ENCODE measurements around the gene FAM171A1.
"Not testable (repeated sequence)": the region's sequence is repeated elsewhere in the genome, so short reads cannot be mapped to it uniquely, and the experiment has no call there.

Gene FAM171A1

DNA sequence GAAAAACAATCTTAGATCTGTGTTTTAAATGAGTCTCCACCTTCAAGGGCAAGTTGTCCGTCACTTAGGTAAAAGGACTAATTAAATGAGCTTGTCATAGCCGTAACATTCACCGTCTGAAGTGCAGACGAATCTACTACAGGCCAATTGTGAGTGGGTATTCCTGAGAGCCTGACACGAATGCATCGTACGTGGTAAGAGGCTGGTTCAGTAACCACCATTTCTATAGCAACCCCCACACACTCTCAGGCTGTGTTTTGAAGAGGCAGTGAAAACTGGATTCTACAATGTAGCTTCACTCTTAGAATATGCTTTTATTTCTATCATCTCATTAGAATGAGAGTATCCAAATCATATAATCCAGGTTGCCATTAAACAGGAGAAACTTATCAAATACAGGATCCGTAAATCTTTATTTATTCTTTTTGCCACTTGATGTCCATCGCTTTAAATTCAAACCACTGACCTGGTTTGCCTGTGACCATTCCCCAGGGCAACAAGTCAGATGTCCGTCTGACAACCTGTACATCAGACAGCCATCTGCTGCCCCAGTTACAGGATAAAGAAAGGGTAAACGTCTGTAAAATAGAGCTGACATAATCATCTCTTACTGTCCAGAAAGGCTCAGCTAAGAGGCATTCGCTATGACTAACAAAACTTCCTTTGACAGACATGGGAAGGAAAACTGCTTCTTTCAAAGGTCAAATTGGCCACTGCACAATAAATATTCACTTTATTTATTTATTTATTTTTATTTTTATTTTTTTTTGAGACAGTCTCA, 132.3 kb downstream of the FAM171A1 start:
- no peak for DNase-seq

DNA sequence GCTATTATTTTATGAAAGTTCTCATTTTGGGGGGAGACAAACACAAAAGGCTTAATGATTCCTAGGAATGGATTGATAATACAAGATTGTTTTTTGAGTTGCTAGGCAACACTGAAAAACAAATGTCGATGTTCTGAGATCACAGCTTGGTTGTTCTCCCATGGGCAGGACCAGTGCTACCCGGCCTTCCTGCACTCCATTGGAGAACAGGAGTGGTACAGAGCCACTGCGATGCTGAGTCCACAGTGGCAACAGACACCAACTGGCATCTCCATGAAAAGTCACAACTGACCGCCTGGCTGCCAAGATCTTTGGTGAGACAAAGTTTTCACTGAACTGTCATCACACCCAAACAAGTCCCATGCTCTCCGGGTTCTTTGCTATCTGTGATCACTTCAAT, 133.7 kb downstream of the FAM171A1 start:
- DNase-seq = no peak

DNA sequence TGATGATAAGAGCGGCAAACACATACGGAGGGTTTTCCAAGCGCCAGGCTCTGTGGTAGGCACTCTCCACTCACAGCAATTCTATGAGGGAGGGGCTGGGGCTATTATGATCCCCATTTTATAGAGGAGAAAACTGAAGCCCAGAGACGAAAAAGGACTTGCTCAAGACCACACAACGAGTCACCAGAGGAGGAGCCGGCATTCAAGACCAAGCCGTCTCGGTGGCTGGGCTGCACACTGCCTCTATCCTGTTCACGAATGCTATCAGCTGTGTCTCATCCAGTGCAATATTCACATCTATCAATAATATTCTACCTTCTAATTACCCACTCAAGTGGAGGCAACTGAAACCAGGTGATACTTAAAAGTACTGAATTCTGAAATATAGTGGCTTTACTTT, 134.7 kb downstream of the FAM171A1 start:
- no peak for DNase-seq

DNA sequence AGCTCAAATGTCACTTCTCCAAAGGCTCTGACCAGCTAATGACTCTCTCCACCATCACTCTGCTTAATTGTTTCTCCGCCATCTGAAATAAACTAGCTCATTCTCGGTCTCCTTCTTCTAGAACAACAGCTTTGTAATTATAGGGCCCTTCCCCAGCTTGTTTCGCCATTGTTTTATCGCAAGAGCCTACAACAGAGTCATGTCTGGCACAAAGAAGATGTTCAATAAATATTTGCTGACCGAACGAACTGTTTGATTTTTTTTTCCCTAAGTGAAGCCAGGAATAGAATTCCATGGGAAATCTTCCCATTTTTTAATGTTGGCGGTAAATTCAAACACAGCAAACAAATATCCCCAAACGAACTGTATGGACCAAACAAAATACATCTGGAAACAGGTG, 138.8 kb downstream of the FAM171A1 start:
- no peak for DNase-seq

DNA sequence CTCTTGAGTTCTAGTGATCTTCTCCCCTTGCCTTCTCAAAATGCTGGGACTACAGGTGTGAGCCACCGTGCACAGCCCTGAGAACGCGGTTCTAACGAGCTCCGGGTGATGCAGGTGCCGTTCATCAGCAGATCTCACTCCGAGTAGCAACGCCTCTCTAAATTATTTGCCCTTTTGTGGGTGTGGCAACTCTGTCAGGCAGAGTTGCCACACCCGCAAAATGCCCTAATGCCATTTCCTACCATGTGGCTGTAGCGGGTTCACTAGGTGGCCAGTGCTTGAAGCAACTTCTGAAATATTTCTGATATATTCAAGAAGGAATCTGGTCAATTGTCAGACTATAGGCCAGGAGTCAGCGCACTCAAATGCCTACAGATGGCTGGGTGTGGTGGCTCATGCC, 139.7 kb downstream of the FAM171A1 start:
- DNase-seq = no peak

DNA sequence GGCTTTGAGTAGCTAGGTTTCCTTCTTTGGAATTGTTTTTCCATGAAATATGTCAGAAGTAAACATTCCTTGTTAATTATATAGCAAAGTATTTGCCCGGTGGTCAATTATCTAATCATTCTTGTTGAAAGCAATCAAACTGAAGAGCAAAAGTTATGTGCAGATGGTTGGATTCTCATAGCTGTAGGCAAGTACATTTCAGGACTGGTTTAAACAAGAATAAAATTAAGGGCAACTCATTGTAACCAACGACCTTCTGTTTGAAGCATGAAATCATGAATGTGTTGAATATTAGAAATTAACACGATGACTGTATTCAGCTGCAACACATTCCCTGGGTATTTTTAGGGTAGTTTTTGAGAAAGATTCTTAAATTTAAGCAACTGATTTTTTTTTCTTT, 140.8 kb downstream of the FAM171A1 start:
- DNase-seq = no peak

DNA sequence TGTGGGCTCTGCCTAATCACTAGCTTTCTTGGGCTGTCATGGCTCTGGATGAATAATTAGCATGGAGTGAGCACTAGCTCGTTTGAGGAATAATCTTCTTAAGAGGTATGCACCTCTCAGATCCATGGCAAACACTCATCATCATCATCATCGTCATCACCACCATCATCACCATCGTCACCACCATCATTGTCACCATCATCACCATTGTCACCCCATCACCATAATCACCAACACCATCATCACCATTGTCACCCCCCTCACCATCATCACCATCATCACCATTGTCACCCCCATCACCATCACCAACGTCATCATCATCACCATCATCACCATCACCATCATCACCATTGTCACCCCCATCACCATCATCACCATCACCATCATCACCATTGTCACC, 141.8 kb downstream of the FAM171A1 start:
- DNase-seq = no peak

DNA sequence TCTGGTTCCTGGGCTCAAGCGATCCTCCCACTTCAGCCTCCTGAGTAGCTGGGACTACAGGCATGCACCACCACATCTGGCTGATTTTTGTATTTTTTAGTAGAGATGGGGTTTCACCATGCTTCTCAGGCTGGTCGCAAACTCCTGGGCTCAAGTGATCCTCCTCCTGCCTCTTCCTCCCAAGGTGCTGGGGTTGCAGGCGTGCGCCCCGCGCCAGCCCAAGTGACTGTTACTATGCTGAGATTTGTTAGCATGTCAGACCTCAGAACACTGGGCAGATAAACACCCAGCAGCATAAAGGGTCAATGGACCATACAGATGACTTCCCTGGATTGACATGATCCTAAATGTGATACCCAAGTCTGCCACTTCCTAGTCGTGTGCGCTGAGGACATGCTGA, 142.7 kb downstream of the FAM171A1 start:
- DNase-seq = no peak

DNA sequence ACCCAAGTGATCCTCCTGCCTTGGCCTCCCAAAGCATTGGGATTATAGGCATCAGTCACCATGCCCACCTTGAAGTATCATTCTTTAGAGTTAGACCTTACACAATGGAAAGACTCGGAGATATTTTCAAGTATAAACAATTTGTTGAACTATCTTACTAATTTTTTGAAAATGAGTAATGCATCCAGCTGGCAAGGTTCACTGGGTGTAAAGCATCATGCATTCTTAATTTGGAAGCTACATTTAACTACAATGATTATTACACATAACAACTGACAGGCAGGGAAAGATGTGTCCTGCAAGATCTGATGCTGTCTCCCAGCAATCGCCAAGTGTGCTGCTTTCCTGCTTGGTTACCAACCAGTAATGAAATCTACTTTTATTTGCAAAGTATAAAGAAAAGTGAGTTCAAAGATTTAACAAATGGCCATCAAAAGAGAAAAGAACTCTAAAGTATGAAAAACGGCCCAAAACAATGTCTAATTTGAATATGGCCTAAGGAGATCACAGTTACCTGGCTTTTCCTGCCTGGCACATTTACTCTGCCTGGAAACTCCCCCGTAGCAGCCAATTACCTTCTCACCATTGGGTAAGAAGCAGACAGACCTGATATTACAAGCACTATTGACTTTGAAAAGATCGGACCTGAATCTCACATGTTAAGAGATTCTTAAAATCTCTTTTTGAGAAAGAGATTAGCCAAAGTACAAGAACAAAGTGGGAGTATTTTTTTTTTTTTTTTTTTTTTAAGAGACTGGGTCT, 143.3 kb downstream of the FAM171A1 start:
- no peak for DNase-seq

DNA sequence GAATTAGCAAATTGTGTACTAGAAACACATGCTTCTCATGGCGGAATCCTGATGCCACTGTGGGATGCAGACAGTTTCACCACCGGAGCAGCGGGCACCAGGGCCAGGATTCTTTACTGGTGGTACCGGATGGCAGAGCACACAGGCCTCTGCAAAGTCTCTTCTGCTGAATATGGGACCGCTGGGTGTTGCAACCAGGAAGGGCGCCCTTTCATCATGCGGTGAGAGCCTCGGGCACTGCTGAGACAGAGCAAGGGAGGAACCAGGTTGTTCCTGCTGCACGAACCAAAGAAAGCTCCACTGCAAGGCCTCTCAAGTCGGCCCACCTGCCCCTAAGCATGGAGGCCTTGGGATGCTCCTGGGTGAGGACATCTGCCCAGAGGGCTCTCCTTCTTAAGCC, 145.6 kb downstream of the FAM171A1 start:
- DNase-seq = no peak

DNA sequence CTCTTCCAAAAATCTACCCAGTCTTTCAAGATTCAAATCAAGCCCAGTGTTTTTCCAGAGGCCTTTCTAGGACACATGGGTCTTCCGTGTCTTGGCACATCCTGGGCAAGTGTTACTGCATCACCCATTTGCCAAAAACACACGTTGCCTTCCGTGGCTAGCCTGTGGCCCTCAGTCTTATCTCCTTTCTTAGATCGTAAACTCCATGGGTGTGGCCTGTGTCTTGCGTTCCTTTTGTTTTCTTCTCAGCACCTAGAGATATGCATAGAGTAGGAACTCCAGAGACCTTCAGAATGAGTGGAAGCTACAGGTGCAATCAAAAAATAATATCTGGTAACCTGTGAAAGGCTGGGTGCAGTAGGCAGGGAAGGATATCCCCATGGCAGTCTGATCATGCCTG, 146.1 kb downstream of the FAM171A1 start:
- DNase-seq = no peak

DNA sequence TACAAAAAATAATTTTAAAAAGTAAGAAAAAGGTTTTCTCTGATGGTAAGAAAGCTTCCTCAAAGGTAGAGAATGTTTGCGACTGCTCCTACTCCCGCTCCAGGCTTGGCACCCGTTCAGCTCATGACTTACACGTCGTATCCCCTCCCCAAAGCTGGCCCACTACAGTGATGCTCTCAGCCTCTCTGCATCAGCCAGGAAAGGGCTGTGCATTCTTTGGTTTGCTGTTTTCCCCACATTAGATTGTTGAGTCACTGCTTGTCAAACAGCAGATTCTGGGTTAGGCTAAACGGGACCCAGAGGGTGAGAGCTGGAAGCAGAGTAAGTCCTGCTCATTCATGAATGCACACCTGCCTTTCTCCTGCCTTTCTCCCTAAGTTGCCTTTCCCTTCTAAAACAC, 147.9 kb downstream of the FAM171A1 start:
- DNase-seq = no peak

DNA sequence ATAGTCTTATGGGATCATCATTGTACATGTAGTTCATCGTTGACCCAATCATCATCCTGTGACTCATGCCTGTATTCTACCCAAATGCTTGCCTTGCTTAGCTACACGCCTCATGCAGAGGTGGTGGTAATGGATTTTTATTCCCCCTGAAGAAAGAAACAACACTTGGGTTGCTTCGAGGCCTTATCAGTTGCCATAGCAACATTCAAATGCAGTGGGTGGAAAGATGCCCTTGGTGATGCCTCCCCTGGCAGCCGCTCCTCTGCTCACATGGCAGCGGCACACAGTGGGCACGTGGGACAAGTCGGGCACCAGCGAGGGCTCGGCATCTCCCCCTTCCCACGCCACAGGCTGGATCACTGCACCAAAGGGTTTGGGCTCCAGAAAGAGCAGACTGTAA, 148.6 kb downstream of the FAM171A1 start:
- no peak for DNase-seq

DNA sequence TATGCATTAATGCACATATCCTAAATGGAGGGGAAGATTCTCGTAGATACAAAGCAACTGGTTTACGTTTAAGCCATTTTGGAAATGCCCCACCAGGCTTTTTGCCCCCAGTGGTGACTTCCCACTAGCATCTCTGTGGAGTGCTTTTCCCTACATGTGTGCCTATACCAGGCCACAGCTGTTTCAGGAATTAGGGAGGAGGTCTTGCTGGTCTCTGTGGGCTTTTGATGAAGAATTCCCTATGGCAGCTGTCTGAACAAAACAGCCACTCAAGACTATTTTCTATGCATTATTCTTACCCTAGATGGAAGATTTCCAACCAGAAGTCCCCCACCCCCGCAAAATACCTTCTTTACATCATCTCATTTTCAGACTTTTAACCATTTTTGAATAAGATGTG, 150.6 kb downstream of the FAM171A1 start:
- DNase-seq = no peak

DNA sequence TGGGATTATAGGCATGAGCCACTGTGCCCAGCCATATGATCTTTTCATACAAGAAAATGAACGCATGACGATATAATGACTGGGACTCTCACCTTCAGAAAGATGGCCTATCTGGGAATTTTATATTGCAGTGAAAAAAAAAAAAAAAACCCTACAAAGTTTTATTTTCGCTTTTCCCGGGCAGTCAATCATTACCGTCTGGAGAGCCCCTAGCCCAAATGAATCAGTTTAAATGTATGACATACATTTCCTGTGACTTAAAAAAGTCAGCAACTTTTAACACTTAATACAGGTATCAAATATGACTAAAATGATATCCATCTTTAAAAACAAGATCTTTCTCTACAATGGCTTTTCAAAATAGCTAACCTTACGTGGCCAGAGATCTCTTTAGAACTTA, 154.4 kb downstream of the FAM171A1 start:
- no peak for DNase-seq

DNA sequence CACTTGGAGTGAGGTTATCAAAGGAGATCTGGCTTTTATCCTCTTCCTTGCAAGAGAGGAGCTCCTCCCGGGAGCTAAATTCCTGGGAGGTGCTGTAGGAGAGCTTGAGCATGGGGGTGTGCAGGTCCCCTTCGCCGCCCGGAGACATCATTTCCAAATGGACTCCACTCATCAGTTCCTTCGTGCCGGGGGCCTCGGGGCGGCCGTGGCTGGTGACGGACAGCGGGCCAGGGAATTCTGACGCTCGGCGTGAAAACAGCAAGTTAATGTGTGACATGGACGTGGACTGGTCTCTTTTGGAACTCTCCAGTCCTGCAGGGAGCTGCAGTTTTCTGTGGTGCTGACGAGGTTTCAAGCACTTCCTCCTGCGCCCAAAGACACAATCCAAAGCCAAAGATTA, 156.9 kb downstream of the FAM171A1 start:
- DNase-seq = no peak

DNA sequence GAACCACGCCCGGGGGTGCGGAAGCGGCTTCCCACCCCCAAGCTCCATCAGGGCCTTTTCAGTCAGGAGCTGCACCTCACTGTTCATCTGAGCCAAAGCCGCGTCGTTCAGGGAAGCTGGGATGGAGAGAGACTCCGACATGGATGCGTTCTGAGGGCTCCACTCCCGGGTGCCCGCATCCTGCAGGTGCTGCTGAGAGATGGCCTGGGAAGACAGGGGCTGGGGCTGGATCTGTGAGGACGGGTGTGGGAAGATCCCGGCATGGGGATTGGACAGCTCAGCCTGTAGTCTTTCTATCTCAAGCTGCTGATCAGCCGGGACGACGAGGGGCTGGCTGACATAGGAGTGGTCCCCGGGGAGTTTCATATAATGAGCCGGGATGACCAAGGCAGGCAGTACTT, 157.6 kb downstream of the FAM171A1 start:
- no peak for DNase-seq

DNA sequence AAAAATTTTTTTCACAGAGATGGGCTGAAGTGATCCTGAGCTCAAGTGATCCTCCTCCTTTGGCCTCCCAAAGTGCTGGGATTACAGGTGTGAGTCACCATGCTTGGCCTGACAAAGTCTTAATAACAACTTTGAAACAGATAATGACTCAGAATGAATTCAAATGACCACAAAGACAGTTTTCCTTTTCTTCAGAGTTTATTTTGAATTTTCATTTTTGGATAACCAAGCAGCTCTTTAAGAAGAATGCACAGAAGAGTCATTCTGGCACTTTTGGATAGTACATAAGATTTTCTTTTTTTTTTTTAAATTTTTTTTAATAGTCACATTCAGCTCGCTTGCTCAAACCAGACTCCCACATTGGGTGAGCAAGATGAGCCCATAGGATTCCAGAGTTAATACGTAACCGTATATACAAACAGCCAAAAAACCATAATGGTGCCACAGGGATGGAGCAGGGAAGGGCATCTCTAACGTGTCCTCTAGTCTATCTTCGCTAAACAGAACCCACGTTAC, 159.6 kb downstream of the FAM171A1 start:
- DNase-seq = no peak

DNA sequence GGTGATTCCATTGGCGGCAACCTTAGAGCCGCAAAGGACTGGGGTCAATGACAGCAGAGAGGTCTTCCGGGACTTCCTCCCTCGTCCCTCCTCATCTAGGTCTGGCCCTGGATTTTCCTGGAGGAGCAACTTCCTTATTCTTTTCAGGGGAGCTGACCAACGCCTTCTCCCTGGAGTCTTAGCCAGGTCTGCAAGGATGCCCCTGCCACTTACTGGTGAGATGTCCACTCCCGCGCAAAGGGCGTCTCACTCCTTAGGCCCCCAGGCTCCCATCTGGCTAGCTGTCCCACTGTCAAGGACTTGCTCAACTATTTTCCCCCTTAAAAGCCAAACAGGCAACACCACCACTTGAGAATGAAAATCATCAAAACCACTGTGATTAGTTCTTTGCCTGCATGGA, 160.6 kb downstream of the FAM171A1 start:
- DNase-seq = no peak

DNA sequence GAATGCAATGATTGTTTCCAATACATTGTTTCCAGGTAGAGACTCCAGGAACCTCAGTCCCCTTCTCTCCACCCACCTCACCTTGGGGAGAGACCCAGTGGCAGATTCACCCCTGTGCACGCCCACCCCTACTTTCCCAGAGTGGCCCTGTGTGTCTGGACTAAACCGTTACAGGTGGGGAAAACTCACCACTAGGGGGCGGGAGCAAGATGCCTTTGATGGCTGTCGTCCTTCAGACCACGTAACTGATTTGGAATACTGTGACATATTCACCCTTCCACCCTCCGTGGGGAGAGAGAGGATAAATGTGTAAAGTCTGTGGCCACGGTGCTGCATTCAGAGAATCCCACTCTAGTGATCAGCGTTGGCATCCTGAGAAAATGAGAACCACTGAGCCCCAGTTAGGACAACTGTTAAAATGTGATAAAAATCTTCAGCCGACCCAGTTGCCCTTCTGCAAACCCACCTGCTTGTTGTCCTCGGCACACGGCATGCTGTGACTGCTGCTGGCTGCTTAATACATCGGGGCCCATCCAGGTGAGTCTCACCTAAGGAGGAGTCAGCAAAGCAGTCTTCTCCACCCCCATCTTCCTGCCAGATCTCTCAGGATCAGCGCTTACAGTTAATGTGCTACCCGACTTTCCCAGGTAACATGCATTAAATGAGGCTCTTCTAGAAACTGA, 161.1 kb downstream of the FAM171A1 start:
- DNase-seq = peak; percentile 62

DNA sequence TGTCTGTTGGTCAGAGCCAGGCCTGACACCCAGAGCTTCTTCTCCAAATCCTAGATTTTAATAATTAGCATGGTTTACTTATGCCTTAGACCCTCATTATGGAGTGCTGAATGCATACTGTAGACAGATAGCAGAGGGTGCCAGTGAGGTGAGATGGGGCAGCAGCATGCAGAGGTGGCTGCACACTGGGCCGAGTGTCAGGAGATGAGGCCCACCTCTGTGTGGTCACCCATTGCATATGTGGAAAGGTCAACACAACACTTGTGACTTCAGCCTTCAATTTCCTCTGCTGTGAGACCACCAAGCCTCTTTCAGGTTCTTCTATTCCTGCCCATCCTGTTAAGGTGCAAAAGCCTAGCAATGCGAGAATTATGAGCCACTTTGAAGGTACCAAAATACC, 162.9 kb downstream of the FAM171A1 start:
- DNase-seq = no peak

DNA sequence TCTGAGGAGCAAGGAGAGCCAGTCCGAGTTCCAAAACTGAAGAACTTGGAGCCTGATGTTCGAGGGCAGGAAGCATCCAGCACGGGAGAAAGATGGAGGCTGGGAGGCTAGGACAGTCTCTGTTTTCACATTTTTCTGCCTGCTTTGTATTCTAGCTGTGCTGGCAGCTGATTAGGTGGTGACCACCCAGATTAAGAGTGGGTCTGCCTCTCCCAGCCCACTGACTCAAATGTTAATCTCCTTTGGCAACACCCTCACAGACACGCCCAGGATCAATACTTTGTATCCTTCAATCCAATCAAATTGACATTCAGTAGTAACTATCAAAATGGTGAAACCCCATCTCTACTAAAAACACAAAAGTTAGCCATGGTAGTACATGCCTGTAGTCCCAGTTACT, 163.7 kb downstream of the FAM171A1 start:
- DNase-seq = not testable (repeated sequence)

DNA sequence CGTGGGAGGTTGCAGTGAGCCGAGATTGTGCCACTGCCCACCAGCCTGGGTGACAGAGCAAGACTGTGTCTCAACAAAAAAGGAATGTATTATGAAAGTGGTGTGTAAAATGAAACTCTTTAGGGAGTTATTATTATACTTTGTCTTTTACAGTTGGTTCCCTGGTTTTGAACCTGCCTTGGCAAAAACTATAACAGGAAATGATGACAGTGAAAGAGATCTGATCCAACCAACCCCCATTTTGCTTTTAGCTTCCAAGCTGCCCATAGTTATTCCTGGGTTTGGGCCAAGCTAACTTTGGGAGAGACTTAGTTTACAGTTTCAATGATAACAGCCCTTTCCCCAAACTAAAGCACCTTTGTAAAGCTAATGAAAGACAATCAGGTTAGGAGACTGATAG, 168.4 kb downstream of the FAM171A1 start:
- no peak for DNase-seq

DNA sequence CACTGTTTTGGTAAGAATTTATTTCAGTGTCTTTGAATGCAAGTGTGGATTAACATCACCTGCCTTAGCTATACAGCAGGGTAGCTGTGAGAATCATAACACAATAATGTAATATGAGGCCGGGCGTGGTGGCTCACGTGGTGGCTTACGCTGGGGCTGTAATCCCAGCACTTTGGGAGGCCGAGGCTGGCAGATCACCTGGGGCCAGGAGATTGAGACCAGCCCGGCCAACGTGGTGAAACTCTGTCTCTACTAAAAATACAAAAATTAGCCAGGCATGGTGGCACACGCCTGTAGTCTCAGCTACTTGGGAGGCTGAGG, 168.8 kb downstream of the FAM171A1 start:
- not testable (repeated sequence) for DNase-seq
